C4-2B (cell line): Measurements from ENCODE around the gene HAUS1.

Source experiments
- H3K27ac ChIP-seq: fragments of 450-650 bp; 2 replicates; pipeline ENCODE4 v1.5.1; 2017
- CTCF ChIP-seq: fragments of 450-650 bp; conservative IDR thresholded peaks from 2 replicates; pipeline ENCODE4 v1.5.1; 2017; ENCODE audit warnings: mild to moderate bottlenecking
- ZFX ChIP-seq: fragments of 450-650 bp; IDR thresholded peaks from 2 replicates; pipeline ENCODE4 v1.6.1; 2017

The HAUS1 gene

GRCh38 chr18:46171331-46171730 lies 67.1 kb downstream of the HAUS1 start:
- no peak overlapping the region for H3K27ac ChIP-seq
- no peak for TF ChIP-seq ZFX
- TF ChIP-seq CTCF, result no peak

- H3K27ac ChIP-seq, result peak overlapping the region; percentile 84
- TF ChIP-seq ZFX (peak; percentile 41; the same call in 1 of the 2 replicates), CTCF (peak; percentile 95)
Observed at GRCh38 chr18:46173393-46174341, 69.5 kb downstream of the HAUS1 start.

GRCh38 chr18:46174342-46175041 lies 70.3 kb downstream of the HAUS1 start:
- no peak for TF ChIP-seq CTCF
- TF ChIP-seq ZFX, result no peak
- H3K27ac ChIP-seq, result peak overlapping the region; percentile 84

GRCh38 chr18:46176001-46176400 lies 71.8 kb downstream of the HAUS1 start:
- TF ChIP-seq ZFX (no peak), CTCF (no peak)
- H3K27ac ChIP-seq, result no peak overlapping the region
